Measurements from ENCODE around the gene EIF6.

The EIF6 gene

DNA sequence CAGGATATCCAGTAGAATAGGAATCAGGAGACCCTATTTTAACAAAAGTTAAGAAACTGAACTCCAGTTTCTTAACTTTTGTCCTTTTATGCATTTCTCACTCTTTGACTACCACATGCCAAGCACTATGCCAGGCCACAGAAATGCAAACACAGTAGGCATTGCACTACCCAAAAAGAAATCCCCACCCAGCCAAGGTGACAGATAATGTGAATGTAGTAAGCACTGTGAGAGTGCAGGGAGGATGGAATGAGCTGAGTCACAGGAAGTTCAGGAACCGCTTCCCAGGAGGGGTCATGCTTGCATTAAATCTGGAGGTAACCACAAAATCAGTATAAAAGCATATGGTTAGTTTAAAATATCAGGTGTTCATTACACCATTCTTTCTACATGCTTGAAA lies 27.7 kb upstream of the EIF6 start:
- no peak for DNase-seq

GRCh38 chr20:35311822-35312221 lies 27.2 kb upstream of the EIF6 start:
- no peak for DNase-seq

- no peak for DNase-seq
Observed at GRCh38 chr20:35311409-35311808, 26.8 kb upstream of the EIF6 start.

GRCh38 chr20:35307666-35308653 lies 23.4 kb upstream of the EIF6 start:
- no peak for DNase-seq

- DNase-seq = peak; percentile 63 to 70
Observed at GRCh38 chr20:35306931-35307517, 22.5 kb upstream of the EIF6 start.

DNA sequence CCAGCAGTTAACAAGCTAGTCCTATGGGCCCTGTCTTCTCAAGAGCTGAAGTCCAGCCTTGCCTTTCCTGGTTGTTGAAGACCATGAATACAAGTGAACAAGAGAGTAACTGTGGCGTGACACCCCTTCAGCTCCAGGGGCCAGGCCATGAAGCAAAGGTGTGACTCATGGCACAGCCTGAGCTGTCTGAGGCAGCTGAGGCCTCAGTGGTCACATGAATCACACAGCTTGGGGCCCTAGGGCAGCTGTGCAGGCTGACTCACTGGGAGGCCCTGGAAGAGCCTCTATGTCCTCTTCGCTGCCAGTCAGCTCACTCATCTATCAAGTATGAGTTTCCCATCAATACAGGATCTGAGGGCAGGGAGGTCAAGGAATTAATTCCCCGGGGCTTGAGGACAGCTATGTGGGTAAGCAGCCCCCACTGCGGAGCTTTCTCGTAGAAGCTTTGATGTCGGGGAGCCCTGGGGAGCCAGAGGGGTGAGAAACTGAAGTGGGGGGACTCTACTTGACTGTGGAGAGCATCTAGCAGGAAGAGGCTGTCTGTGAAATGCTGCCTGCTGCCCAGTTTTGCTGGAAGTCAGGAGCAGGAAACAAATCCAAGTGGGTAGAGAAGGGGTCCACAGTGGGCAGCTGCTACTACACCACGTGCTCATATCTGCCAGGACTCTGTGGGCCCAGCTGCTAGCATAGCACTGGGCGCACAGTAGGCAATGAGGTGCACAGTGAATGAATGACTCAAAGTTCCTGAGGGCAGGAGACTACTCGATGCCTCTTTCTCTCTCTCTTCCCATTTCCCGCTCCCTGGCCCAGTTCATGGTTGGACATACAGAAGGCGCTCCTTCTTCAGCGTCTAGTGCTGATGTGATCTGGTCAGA lies 21.3 kb upstream of the EIF6 start:
- DNase-seq = peak; percentile 78 to 82

DNA sequence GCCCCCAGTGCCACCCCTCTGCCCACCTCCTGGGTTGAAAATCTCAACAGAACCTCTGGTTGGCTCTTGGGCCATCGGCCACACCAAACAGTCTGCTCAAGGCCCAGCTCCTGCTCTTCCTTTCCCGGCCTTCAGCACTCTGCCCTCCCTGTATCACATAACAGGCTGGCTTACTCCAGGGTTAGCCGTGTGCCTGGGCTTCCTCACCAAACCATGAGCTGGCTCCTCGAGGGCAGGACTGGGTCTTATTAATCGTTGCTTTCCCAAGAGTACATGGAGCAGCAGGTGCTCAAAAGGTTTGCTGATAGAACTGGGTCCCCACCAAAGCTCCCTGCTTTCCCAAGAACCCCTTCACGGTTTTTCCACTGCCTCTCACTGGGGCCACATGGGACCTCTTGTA lies 20.4 kb upstream of the EIF6 start:
- no peak for DNase-seq

DNA sequence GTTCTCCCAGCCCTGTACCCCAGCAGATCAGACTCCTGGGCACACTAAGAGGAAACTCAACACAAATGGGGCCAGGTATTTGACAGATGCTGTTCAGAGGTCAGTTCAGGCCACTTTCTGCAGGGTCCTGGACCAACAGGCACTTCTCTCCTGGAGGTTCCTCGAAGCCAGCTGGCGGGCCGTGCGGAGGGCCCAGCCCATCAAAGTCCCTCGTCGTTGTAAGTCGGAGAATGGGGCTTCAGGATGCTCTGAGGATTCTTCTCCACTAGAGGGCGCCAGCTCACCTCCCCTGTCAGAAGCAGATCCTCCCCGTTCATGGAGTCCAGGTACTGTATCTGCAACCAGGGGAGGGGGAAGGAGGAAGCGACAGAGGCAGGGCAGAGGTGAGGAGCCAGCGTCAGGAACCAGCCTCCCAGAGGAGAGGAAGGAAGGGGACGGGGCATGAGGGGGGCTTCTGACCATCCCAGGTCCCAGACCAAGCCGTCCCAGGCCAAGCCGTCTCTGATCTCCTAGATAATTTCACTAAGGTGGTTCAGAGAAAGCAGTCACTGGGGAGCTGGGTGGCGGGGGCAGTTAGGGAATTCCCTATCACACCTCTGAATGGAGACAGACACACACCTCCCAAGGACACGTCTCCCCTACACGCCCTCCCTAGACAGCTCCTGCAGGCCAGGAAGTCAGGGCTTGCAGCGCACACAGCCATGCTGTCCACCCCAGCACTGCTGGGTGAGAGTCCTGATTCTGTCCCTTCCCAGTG lies 19.3 kb upstream of the EIF6 start:
- DNase-seq = peak; percentile 89 to 92

DNA sequence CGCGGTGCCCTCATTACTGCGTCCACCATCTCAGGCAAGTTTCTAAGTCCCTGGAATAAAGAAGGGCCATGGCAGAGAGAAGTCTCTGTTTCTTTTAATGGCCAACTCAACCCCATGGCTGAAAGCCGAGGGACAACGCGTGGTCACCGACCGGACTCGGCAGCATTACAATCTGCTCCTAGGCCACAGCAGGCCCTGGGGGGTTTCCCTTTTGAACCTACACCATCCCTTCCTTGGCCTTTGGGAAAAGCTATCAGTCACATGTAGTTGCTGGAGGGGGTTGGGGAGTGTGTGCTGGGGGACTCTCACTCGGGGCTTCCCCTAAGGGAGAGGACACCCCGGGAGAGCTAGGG lies 18.8 kb upstream of the EIF6 start:
- no peak for DNase-seq

DNA sequence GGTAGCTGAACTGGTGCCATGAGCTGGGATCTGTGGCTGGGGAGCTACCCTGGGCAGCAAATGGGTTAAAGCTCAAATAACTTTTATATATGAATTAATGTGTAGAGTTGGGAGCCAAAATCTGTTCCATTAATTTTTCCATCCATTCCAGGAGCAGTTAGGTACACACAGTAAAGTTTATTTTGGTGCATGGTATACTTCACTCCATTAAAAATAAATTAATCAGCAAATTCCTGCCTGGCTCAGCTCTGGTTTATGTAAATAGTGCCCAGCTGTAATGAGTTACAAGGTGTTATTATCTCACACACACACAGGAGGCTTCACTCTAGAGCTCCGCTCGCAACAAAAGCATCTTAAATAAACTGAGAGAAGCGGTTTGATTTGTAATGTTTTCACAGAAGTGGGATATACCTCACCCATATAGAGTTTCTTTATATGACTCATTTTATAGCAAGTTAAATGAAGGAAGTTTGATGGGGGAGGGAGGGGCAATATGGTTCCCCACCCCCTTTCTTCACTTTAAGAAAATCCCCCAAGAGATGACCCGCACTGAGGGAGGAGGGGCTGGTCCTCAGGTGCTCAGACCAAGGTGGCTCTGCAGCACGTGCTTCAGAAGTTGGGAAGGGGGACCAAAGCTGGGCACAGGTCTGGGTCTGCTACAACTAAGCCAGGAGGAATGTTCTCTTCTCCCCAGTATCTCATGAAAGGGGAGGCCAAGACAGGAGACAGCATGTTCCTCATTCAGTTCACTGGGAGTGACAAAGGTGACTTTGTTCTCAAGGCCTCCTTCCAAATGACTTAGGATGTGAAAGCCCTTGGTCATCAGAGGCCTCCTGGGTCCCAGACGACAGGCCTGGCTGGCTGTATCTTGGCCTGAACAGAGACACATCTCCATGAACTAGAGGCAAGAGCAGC lies 18.1 kb upstream of the EIF6 start:
- no peak for DNase-seq

- DNase-seq = no peak
Observed at GRCh38 chr20:35301426-35301825, 16.9 kb upstream of the EIF6 start.

- DNase-seq = no peak
Observed at GRCh38 chr20:35300469-35301262, 16.1 kb upstream of the EIF6 start.

GRCh38 chr20:35299780-35300179 lies 15.2 kb upstream of the EIF6 start:
- no peak for DNase-seq

- DNase-seq = no peak
Observed at GRCh38 chr20:35298264-35298663, 13.7 kb upstream of the EIF6 start.

GRCh38 chr20:35297740-35298139 lies 13.2 kb upstream of the EIF6 start:
- no peak for DNase-seq

DNA sequence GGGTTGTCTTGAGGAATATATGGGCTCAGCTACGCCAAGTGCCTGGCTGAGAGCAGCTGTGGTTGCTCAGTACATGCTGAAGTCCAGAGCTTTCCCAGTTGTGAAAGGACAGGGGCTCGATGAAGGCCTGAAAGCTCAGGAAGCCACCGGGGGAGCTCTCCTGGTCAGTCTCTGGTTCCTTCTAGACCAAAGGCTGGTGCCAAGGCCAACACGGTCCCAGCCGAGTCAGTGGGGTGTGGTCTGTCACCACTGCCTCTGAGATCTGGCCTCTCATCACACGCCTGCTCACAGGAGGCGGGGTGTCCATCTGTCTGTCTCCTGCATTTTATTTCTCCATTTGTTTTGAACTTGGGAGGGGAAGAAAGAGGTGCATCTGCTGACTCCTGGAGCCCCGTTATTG lies 12.6 kb upstream of the EIF6 start:
- no peak for DNase-seq

DNA sequence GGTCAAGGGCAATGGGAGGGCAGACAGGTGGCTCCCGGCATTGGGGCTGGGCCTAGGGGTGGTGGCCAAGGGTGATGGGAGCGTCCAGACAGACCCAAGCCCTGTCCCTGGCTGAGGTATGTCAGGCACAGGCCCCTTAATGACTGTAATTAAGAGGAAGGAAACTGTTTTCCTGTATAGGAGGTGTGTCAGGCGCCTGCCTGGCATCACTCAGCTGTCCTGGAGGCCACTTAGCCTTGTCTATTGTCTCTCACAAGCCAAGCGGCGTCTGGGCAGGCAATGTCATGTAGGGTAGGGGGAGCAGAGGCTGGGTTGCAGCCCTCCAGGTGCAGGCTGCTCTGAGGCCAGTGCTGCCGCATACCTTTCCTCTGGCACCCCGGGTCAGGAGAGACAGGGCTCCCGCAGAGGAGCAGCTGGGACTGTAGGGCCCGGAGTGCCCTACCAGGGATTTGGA lies 11.6 kb upstream of the EIF6 start:
- DNase-seq = no peak

GRCh38 chr20:35295674-35296073 lies 11.1 kb upstream of the EIF6 start:
- DNase-seq = no peak

- DNase-seq = no peak
Observed at GRCh38 chr20:35295058-35295457, 10.5 kb upstream of the EIF6 start.

GRCh38 chr20:35294293-35294685 lies 9.7 kb upstream of the EIF6 start:
- no peak for DNase-seq

Data from Kasumi-1 (cell line).